SK-N-SH (cell line): ENCODE measurements around the gene GPR179. TPM values are rescaled to one million over a fixed set of nuclear protein-coding genes. Genes with fewer than 3 reads are reported as not detected.

Experiments
- CTCF ChIA-PET: fragments of 300-600, 350-600 bp; formaldehyde crosslinking; extraction: SDS; loops from one replicate; lab custom pipeline; 2021; lab: Yijun Ruan, JAX
- POLR2A ChIA-PET: fragments of 350-600 bp; sonication (Branson Sonifier 250); formaldehyde crosslinking; extraction: SDS; loops from one replicate; lab custom pipeline; 2020; ENCODE audit warnings: antibody characterized with exemption, inconsistent platforms; lab: Yijun Ruan, JAX
- DNase-seq: peaks from one replicate; pipeline ENCODE4 v3.0.0; 2012
- H2AFZ ChIP-seq: fragments of 200-600 bp; sonication (generic); 2 replicates; pipeline ENCODE4 v1.8.1; 2016; ENCODE audit warnings: antibody characterized with exemption, mild to moderate bottlenecking, low read depth
- H3F3A ChIP-seq: fragments of 200-600 bp; sonication (generic); replicated peaks from 2 replicates; pipeline ENCODE3; 2016; ENCODE audit warnings: antibody characterized with exemption, mild to moderate bottlenecking; ENCODE audit not compliant: insufficient read depth
- H3K27ac ChIP-seq, 2 experiments: fragments of 200-500 bp in 1 of 2; fragments of 200-600 bp in 1 of 2; sonication (Bioruptor generic) in 1 of 2; sonication (generic), shearing (Covaris generic) in 1 of 2; 2 replicates each; pipeline versions ENCODE4 v1.5.1 to v1.6.1; 2014 to 2016; ENCODE audit warnings: low read depth in 2 of 2, inconsistent platforms in 1 of 2, low read length in 1 of 2, mild to moderate bottlenecking in 1 of 2, mixed read lengths in 1 of 2
- H3K27me3 ChIP-seq: fragments of 200-600 bp; sonication (generic), shearing (Covaris generic); 2 replicates; pipeline ENCODE4 v1.6.1; 2016; ENCODE audit warnings: mixed run types; ENCODE audit not compliant: insufficient read depth
- H3K36me3 ChIP-seq, 2 experiments: fragments of 200-500 bp in 1 of 2; fragments of 200-600 bp in 1 of 2; sonication (Bioruptor generic) in 1 of 2; sonication (generic) in 1 of 2; replicated peaks in 1 of 2; 2 replicates each; pipeline versions ENCODE3 to v1.5.1; 2014 to 2016; ENCODE audit warnings: low read length in 1 of 2, mild to moderate bottlenecking in 1 of 2; ENCODE audit not compliant: insufficient read depth in 2 of 2, control insufficient read depth in 1 of 2
- H3K4me1 ChIP-seq, 2 experiments: fragments of 200-500 bp in 1 of 2; fragments of 200-600 bp in 1 of 2; sonication (Bioruptor generic) in 1 of 2; sonication (generic), shearing (Covaris generic) in 1 of 2; 2 replicates each; pipeline versions ENCODE4 v1.5.1 to v1.6.1; 2014 to 2016; ENCODE audit warnings: low read depth in 1 of 2, low read length in 1 of 2, mixed run types in 1 of 2; ENCODE audit not compliant: insufficient read depth in 2 of 2, control insufficient read depth in 1 of 2
- H3K4me2 ChIP-seq: fragments of 200-600 bp; sonication (generic), shearing (Covaris generic); 2 replicates; pipeline ENCODE4 v1.6.1; 2017; ENCODE audit warnings: mixed run types
- H3K4me3 ChIP-seq, 2 experiments: fragments of 200-500 bp in 1 of 2; fragments of 200-600 bp in 1 of 2; sonication (Bioruptor generic) in 1 of 2; sonication (generic), shearing (Covaris generic) in 1 of 2; 2 replicates each; pipeline versions ENCODE4 v1.5.1 to v1.8.1; 2014 to 2016; ENCODE audit warnings: low read depth in 2 of 2, inconsistent platforms in 1 of 2, low read length in 1 of 2, mild to moderate bottlenecking in 1 of 2, mixed read lengths in 1 of 2, moderate library complexity in 1 of 2
- H3K79me2 ChIP-seq: fragments of 200-600 bp; sonication (generic); 2 replicates; pipeline ENCODE4 v1.8.1; 2017; ENCODE audit warnings: mild to moderate bottlenecking; ENCODE audit not compliant: insufficient read depth
- H3K9ac ChIP-seq: fragments of 200-600 bp; sonication (generic); 2 replicates; pipeline ENCODE4 v1.6.1; 2017; ENCODE audit warnings: mixed run types
- H3K9me2 ChIP-seq: fragments of 200-600 bp; sonication (generic); 2 replicates; pipeline ENCODE4 v1.6.1; 2017; ENCODE audit warnings: mixed run types
- H3K9me3 ChIP-seq: fragments of 200-600 bp; sonication (generic); 2 replicates; pipeline ENCODE4 v1.6.1; 2017; ENCODE audit warnings: mixed run types, mild to moderate bottlenecking, moderate library complexity
- H4K20me1 ChIP-seq: fragments of 200-600 bp; sonication (generic); 2 replicates; pipeline ENCODE4 v1.6.1; 2017; ENCODE audit warnings: mild to moderate bottlenecking, mixed run types; ENCODE audit not compliant: insufficient read depth
- CTCF ChIP-seq: fragments of 200-600 bp; sonication (generic); IDR thresholded peaks from 2 replicates; pipeline ENCODE4 v1.6.1; 2017; ENCODE audit warnings: antibody characterized with exemption, mild to moderate bottlenecking, moderate library complexity
- EP300 ChIP-seq, 2 experiments: IDR thresholded peaks; 2 replicates each; pipeline versions ENCODE4 v1.4.0 to v1.6.1; 2012; ENCODE audit warnings: borderline replicate concordance in 1 of 2, low read depth in 1 of 2, low read length in 1 of 2
- FOXJ3 ChIP-seq: sonication (generic); formaldehyde crosslinking; IDR thresholded peaks from 2 replicates; pipeline ENCODE4 v1.5.1; 2020; ENCODE audit warnings: mild to moderate bottlenecking, missing genetic modification reagents
- GATA2 ChIP-seq: sonication (generic); formaldehyde crosslinking; IDR thresholded peaks from 2 replicates; pipeline ENCODE4 v1.5.0; 2020; ENCODE audit warnings: mild to moderate bottlenecking, missing genetic modification reagents
- IRF3 ChIP-seq: fragments of 150-350 bp; IDR thresholded peaks from 2 replicates; pipeline ENCODE4 v1.6.1; 2016; ENCODE audit warnings: mild to moderate bottlenecking, low read depth, low read length
- MXI1 ChIP-seq: IDR thresholded peaks from 2 replicates; pipeline ENCODE4 v1.6.1; 2012; ENCODE audit warnings: mild to moderate bottlenecking, low read depth, low read length, improper control_type of control experiment
- POLR2AphosphoS5 ChIP-seq: IDR thresholded peaks from 2 replicates; pipeline ENCODE4 v1.6.1; 2012; ENCODE audit warnings: low read depth, low read length
- RFX5 ChIP-seq: IDR thresholded peaks from 2 replicates; pipeline ENCODE4 v1.6.1; 2012; ENCODE audit warnings: mild to moderate bottlenecking, improper control_type of control experiment, low read length
- TAF1 ChIP-seq: IDR thresholded peaks from 2 replicates; pipeline ENCODE4 v1.6.1; 2012; ENCODE audit warnings: low read depth, mild to moderate bottlenecking, low read length, moderate library complexity, borderline replicate concordance
- TEAD4 ChIP-seq: IDR thresholded peaks from 2 replicates; pipeline ENCODE4 v1.4.0; 2012; ENCODE audit warnings: mild to moderate bottlenecking, borderline replicate concordance; ENCODE audit not compliant: insufficient read depth
- WGBS: methylation state at CpG from one replicate; pipeline ENCODE4 v1.1.6; 2017; ENCODE audit warnings: low lambda C conversion rate; 5-methylcytosine and 5-hydroxymethylcytosine counted together
- polyA plus RNA-seq, 3 experiments: library from polyadenylated mRNA; depleted of rRNA; stranded (reverse); fragments of >200 nt; gene quantifications; 2 replicates each; pipeline ENCODE4 v1.2.3, GENCODE V29; 2012

The GPR179 gene
- polyA plus RNA-seq, 1 of the 3 experiments (the other 2 are of a cell fraction) = 0.02 TPM

DNA sequence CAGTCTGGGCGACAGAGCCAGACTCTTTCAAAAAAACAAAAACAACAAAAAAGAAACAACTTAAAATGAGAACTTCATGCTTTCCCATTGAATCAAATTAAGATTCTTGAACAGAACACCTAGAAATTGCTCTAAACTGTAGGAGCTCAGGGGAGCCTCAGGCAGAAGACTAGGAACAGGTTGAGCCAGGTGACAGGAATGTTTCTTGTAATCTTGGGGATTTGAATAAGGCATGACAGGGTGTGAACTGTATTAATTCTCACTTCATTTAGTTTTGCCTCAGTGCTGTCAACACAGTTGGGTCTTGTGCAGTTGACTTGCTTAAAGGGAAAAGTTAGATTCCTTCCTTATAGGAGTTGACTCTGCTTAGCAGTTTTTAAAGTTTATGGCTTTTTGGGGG lies 35.7 kb upstream of the GPR179 start:
- TF ChIP-seq IRF3 (no peak), POLR2AphosphoS5 (no peak), CTCF (no peak), RFX5 (no peak), TEAD4 (no peak)
- no peaks in the 10 kb centered on the region for H3K27me3 ChIP-seq
- no peaks in the 10 kb centered on the region for H3K9me3 ChIP-seq
- H3K36me3 ChIP-seq = peaks cover 21 to 25% of the 10 kb centered on the region in 2 experiments
- H3F3A ChIP-seq = no peaks in the 10 kb centered on the region
- no peaks in the 10 kb centered on the region for H3K9me2 ChIP-seq
- no peak overlapping the region for H3K9ac ChIP-seq
- DNase-seq = no peak
- CTCF ChIA-PET = interaction anchor here (1.0 to 1.9 kb wide), 4 partner anchors 14 to 130 kb away, joined by 3 to 6 read pairs (median 3); no protein-coding TSS in a partner anchor
- POLR2A ChIA-PET = no interaction called here
- H2AFZ ChIP-seq = no peak overlapping the region
- no peaks in the 10 kb centered on the region for H3K79me2 ChIP-seq
- H3K4me1 ChIP-seq = no peaks in the 10 kb centered on the region
- no peak overlapping the region for H3K4me3 ChIP-seq
- no peak overlapping the region for H3K27ac ChIP-seq
- no peak overlapping the region for H3K4me2 ChIP-seq
- no peaks in the 10 kb centered on the region for H4K20me1 ChIP-seq
- WGBS = 100% methylated on average over 1 of the region's 1 CpG

- H3K9me2 ChIP-seq = no peaks in the 10 kb centered on the region
- WGBS = 96% methylated on average over 8 of the region's 8 CpGs
- H3K79me2 ChIP-seq = no peaks in the 10 kb centered on the region
- no peak overlapping the region for H3K4me2 ChIP-seq
- no peaks in the 10 kb centered on the region for H3K9me3 ChIP-seq
- no peaks in the 10 kb centered on the region for H3K27me3 ChIP-seq
- CTCF ChIA-PET = no interaction called here
- H3F3A ChIP-seq = no peaks in the 10 kb centered on the region
- no peak overlapping the region for H3K27ac ChIP-seq
- no peaks in the 10 kb centered on the region for H3K4me1 ChIP-seq
- H3K9ac ChIP-seq = no peak overlapping the region
- DNase-seq = no peak
- no peaks in the 10 kb centered on the region for H4K20me1 ChIP-seq
- no peak overlapping the region for H2AFZ ChIP-seq
- H3K36me3 ChIP-seq = peaks cover 26 to 30% of the 10 kb centered on the region in 2 experiments
- TF ChIP-seq FOXJ3 (CRISPR knock-in tag) (no peak), GATA2 (no peak), TAF1 (no peak), EP300 (IDR thresholded peaks at IDR 0.05; ENCODE audit: borderline replicate concordance in 1 of 2, low read depth in 1 of 2, low read length in 1 of 2) (no peak), MXI1 (no peak)
- POLR2A ChIA-PET = no interaction called here
- H3K4me3 ChIP-seq = no peak overlapping the region
Observed at GRCh38 chr17:38369124-38369886, 25.5 kb upstream of the GPR179 start.
